GM21367 (cell line): ENCODE results near the gene STXBP4.

Source experiments
- ATAC-seq: cut with Tn5 transposase; IDR thresholded peaks from one replicate; pipeline ENCODE4 v1.9.1; 2021; ENCODE audit not compliant: unreplicated experiment

STXBP4 gene

GRCh38 chr17:55167024-55167725 lies 198.6 kb downstream of the STXBP4 start:
- ATAC-seq, result no peak

- peak; percentile 92 for ATAC-seq
These were observed 200.6 kb downstream of the STXBP4 start for GRCh38 chr17:55168958-55169687.

DNA sequence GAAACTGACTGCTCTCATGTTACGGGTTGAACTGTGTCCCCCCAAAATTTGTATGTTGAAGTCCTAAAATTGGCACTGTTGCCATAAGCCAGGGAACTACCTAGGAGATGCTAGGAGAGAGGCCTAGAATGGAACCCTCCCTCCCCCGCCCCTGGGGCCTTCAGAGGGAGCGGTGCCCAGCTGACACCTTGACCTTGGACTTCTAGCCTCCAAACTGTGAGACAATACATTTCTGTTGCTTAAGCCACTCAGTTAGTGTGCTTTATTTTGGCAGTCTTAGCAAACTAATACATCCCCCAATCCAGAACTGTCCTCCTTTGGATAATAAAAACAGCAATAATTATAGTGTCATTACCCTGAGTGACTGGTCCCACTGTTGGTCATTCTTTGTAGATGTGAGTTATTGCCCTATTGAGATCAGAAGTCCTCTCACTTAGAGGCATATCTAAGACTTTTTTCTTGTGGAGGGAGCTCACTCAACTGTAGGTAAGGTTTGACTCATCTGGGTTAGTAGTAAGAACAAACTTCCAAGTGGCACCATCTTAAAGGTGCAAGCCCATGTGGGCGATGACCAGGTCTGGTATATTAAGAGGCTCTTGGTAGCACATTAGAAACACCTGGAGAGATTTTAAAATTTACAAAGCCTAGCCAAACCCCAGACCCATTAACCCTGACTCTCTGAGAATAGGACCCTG lies 203.2 kb downstream of the STXBP4 start:
- ATAC-seq, result no peak

DNA sequence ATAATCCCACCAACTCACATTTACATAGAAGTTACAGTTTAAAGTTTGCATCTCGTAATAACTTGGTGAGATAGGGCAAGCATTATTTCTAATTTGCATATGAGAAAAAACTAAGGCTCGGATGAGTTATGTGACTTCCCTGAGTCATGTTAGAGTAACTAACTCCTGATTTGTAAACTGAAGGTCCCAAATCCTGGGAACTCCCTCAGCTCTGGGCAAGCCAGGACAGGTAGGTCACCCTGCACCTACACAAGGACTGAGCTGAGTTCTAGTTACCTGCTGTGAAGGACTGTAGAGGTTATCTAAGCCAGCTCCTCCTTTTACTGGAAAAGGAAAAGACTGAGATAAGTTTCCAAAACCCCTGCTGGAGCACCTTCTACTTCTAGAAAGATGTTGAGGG lies 204.0 kb downstream of the STXBP4 start:
- no peak for ATAC-seq

- no peak for ATAC-seq
These were observed 205.6 kb downstream of the STXBP4 start for GRCh38 chr17:55174133-55174532.

- no peak for ATAC-seq
These were observed 207.3 kb downstream of the STXBP4 start for GRCh38 chr17:55175788-55176427.

GRCh38 chr17:55177159-55177854 lies 208.7 kb downstream of the STXBP4 start:
- ATAC-seq, result no peak

DNA sequence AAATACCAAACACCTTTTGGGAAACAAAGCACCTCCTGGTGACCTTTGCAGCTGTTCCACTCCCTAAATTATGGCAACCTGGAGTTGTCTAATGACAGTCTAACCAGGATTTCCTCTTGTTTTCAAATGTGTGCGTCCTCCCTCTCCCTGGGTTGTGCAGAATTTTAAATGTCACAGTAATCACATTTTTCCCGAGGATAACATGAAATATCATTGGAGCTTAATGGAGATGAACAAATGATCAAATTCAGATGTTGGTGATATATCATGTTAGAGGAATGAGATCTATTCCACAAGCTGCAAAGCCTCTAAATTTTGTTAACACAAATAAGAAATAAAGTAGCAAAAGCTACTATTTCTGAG lies 209.3 kb downstream of the STXBP4 start:
- no peak for ATAC-seq

GRCh38 chr17:55186937-55187770 lies 218.6 kb downstream of the STXBP4 start:
- ATAC-seq, result no peak

DNA sequence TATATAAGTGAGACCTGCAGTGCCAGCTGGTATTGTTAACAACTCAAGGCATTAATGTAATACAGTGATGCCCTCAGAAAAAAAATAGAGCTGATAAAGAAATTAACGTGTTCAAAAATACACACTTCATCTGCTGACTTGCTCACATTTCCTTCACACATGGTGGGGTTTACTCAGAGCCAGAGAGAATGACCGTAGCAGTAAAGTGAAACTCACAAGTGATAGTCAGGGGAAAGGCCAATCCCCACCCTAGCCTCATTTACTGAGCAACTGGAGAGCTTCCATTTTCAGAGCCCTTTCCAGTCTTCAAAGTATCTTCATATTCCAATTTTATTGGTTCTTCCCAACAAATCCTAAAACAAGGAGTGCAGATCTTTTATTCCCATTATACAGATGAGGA lies 222.2 kb downstream of the STXBP4 start:
- ATAC-seq, result peak; percentile 55

- ATAC-seq, result no peak
These were observed 230.3 kb downstream of the STXBP4 start for GRCh38 chr17:55198690-55199370.

GRCh38 chr17:55200904-55201303 lies 232.3 kb downstream of the STXBP4 start:
- no peak for ATAC-seq

GRCh38 chr17:55201308-55201932 lies 232.9 kb downstream of the STXBP4 start:
- ATAC-seq, result no peak

DNA sequence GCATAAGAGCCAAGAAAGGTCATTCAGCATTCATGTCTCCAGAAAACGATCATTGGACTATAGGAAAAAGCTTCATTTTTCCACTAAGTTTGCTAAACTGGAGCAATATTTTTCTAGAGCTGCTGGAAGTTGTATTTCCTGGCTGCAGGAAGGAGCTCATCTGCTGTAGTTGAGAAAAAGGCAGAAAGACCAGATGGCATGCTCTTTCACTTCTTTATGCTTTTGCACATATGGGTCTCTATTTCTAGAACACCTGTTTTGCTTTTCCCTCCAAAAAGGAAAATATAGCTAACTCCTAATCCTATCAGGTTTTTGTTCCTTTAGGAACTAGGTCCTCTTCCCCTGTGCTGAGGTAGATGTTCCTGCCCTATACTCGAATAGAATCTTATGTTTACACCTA lies 234.3 kb downstream of the STXBP4 start:
- ATAC-seq, result no peak

GRCh38 chr17:55208078-55208812 lies 239.7 kb downstream of the STXBP4 start:
- no peak for ATAC-seq

DNA sequence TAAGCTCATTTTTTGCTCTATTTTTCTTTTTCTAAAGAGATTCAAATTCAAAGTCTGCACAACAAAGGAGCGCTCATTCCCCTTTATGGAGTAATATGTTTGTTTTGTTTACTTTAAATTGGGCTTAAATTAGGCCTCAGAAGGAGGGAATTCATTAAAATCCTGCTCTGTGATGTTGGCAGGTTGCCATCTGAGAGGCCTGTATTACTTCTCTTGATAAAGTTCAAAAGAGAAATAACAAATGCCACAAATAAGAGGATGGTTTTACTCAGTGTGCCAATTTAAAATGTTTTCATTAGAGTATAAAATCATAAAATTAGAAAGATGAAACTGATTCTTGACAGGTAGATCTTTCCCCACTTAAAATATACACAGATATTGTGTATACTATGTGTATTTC lies 241.7 kb downstream of the STXBP4 start:
- no peak for ATAC-seq

DNA sequence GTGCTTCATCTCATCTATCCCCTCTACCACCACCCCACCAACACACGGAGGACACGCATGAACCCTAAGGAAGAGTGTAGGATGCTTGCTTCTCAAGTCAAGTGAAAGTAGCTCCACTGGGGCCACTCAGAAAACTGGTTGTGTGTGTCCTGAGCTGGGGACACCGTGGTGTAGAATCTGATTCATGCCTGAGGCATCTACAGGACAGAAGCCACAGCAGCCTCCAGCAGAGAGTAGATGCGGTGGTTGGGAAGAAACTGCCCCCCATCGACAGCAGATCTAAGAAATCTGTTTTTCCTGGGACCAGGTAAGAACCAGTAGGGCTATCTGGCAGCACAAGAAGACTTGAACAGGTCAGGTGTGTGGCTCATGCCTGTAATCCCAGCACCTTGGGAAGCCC lies 244.3 kb downstream of the STXBP4 start:
- ATAC-seq, result no peak

- ATAC-seq, result no peak
These were observed 247.1 kb downstream of the STXBP4 start for GRCh38 chr17:55215711-55216110.
